ENCODE results near the gene CHD2. TPM values are rescaled to one million over a fixed set of nuclear protein-coding genes. Genes with fewer than 3 reads are reported as not detected.

Gene CHD2
- total and polyA plus RNA-seq, 10 of the 15 experiments (the other 5 are each of a cell fraction or from before 2014, with no cell fraction given): 38.1 to 94.7 (median 63.3) TPM

GRCh38 chr15:92968926-92969651, 69.0 kb downstream of the CHD2 start:
- H3K4me2 ChIP-seq (ENCODE audit: control insufficient read depth, insufficient read depth): no peak overlapping the region
- no peaks in the 10 kb centered on the region for H3K9me3 ChIP-seq (replicated peaks; ENCODE audit: control insufficient read depth, insufficient read depth, low read length)
- H4K20me1 ChIP-seq (ENCODE audit: control insufficient read depth, insufficient read depth): no peaks in the 10 kb centered on the region; the same call in 1 of the 2 replicates
- 98% methylated on average over 5 of the region's 5 CpGs for WGBS (ENCODE audit: insufficient coverage, insufficient replicate concordance, low lambda C conversion rate, missing lambda C conversion rate)
- SMC1A ChIA-PET (ENCODE audit: uncharacterized antibody, unreplicated experiment): interaction anchor here (1.3 to 1.4 kb wide), 3 partner anchors 11 to 172 kb away, joined by 3 to 10 read pairs (median 3); no protein-coding TSS in a partner anchor
- ATAC-seq (peak; percentile 57), FAIRE-seq (no peak), DNase-seq (ENCODE audit: low read depth, low spot score) (no peak)
- no peak overlapping the region for H3K4me3 ChIP-seq
- no peak for TF ChIP-seq MXI1 (IDR thresholded peaks at IDR 0.05; ENCODE audit: low read depth, low read length)
- no peak for TF ChIP-seq RB1 (IDR thresholded peaks at IDR 0.05; ENCODE audit: borderline replicate concordance)
- 0 out of 6 replicates have a peak, but pooled peaks of 1 of the 3 experiments have one; percentile 4 for TF ChIP-seq CTCF (IDR thresholded peaks at IDR 0.05 in 2 of 3, conservative IDR thresholded peaks at IDR 0.05 in 1 of 3; ENCODE audit: control insufficient read depth in 2 of 3, extremely low read depth in 1 of 3, insufficient read depth in 1 of 3, low read depth in 3 of 3, low read length in 3 of 3)
- RAD21 ChIA-PET (ENCODE audit: unreplicated experiment): interaction anchor here (0.6 kb wide), 1 partner anchor 171 kb away, joined by 3 read pairs; no protein-coding TSS in a partner anchor
- POLR2A ChIA-PET: interaction anchor here (0.9 kb wide), 1 partner anchor 11 kb away, joined by 4 read pairs; no protein-coding TSS in a partner anchor
- H3K27ac ChIP-seq (ENCODE audit: control insufficient read depth, insufficient read depth): no peak overlapping the region; the same call in 1 of the 2 replicates
- peaks cover 5 to 53% of the 10 kb centered on the region in 2 experiments for H3K36me3 ChIP-seq (ENCODE audit: control insufficient read depth in 2 of 2, insufficient read depth in 2 of 2, low read length in 1 of 2)
- no peaks in the 10 kb centered on the region; the same call in none of the 2 replicates for H3K79me2 ChIP-seq (ENCODE audit: control insufficient read depth, insufficient read depth, low read length)
- intact Hi-C loops (cut with micrococcal nuclease; ENCODE audit: unreplicated experiment): no loop called here
- H2AFZ ChIP-seq (ENCODE audit: control insufficient read depth, low read depth, low read length): no peak overlapping the region
- H3K9ac ChIP-seq (ENCODE audit: control insufficient read depth, insufficient read depth, low read length): no peak overlapping the region
- CTCF ChIA-PET: interaction anchor here (0.6 to 1.6 kb wide), 5 partner anchors 11 to 1046 kb away, joined by 3 to 7 read pairs (median 4); no protein-coding TSS in a partner anchor
- no TSS peak for BruUV-seq (replicated peaks)
- no peaks in the 10 kb centered on the region for H3K4me1 ChIP-seq (ENCODE audit: control insufficient read depth, insufficient read depth, low read length)
- in situ Hi-C loops (cut with MboI): no loop called here
- H3K27me3 ChIP-seq (replicated peaks in 1 of 2; ENCODE audit: control insufficient read depth in 2 of 2, insufficient read depth in 2 of 2, low read length in 1 of 2): no peaks in the 10 kb centered on the region

Measured in GM12878 (cell line).